ENCODE data around the gene ESX1.
A peak's percentile ranks its signal among the peaks of the same experiment; 100 is the strongest.

ESX1 gene

GRCh38 chrX:104254442-104255115 lies at the start of gene ESX1:
ESX1 (minus strand) TSS chrX:104254933; CDS start chrX:104254849, 84 bp downstream.
- TF ChIP-seq, protein P1, sequence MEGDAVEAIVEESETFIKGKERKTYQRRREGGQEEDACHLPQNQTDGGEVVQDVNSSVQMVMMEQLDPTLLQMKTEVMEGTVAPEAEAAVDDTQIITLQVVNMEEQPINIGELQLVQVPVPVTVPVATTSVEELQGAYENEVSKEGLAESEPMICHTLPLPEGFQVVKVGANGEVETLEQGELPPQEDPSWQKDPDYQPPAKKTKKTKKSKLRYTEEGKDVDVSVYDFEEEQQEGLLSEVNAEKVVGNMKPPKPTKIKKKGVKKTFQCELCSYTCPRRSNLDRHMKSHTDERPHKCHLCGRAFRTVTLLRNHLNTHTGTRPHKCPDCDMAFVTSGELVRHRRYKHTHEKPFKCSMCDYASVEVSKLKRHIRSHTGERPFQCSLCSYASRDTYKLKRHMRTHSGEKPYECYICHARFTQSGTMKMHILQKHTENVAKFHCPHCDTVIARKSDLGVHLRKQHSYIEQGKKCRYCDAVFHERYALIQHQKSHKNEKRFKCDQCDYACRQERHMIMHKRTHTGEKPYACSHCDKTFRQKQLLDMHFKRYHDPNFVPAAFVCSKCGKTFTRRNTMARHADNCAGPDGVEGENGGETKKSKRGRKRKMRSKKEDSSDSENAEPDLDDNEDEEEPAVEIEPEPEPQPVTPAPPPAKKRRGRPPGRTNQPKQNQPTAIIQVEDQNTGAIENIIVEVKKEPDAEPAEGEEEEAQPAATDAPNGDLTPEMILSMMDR (IDR thresholded peaks at IDR 0.05; ENCODE audit: low read depth, low read length), result no peak
- peak in 1 of 2 donors; percentile 10 for DNase-seq (ENCODE audit: low read depth in 2 of 2)
- peak within 1 kb of the TSS; percentile 3 to 18 for H3K4me3 ChIP-seq (replicated peaks in 1 of 2; ENCODE audit: low read depth in 2 of 2, low read length in 2 of 2)

- no peak overlapping the region for H3K4me3 ChIP-seq (replicated peaks in 1 of 2; ENCODE audit: low read depth in 2 of 2, low read length in 2 of 2)
- TF ChIP-seq, protein P1 (IDR thresholded peaks at IDR 0.05; ENCODE audit: low read depth, low read length), result no peak
- DNase-seq (ENCODE audit: low read depth in 2 of 2), result no peak
Observed at GRCh38 chrX:104295636-104296035, 40.9 kb upstream of the ESX1 start.

GRCh38 chrX:104288961-104289360 lies 34.2 kb upstream of the ESX1 start:
- TF ChIP-seq, protein P1 (IDR thresholded peaks at IDR 0.05; ENCODE audit: low read depth, low read length), result no peak

DNA sequence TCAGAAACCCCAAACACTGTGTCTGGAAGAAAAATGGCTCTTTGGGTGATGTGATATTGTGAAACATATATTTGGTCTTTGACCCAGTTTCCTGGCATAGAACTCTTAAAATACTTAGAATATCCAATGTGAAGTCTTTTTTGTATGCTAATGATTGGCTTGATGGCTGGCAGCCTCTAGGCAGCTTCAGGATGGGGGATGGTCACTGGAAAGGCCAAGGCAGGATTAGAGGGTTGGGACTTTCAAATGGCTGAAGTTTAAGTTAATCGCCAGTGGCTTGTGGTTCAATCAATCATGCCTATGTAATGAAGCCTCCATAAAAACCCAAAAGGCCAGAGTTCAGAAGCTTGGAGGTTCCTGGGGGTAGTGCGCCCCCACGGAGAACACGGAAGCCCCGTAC lies 33.5 kb upstream of the ESX1 start:
- no peak overlapping the region for H3K4me3 ChIP-seq (replicated peaks in 1 of 2; ENCODE audit: low read depth in 2 of 2, low read length in 2 of 2)
- DNase-seq (ENCODE audit: low read depth in 2 of 2), result peak in 1 of 2 donors; percentile 1
- TF ChIP-seq, protein P1 (IDR thresholded peaks at IDR 0.05; ENCODE audit: low read depth, low read length), result no peak

More at GRCh38 chrX:104288961-104289360, 34.2 kb upstream of the ESX1 start:
- no peak for DNase-seq (ENCODE audit: low read depth in 2 of 2)
- no peak overlapping the region for H3K4me3 ChIP-seq (replicated peaks in 1 of 2; ENCODE audit: low read depth in 2 of 2, low read length in 2 of 2)

- no peak overlapping the region for H3K4me3 ChIP-seq (replicated peaks in 1 of 2; ENCODE audit: low read depth in 2 of 2, low read length in 2 of 2)
- no peak for DNase-seq (ENCODE audit: low read depth in 2 of 2)
- TF ChIP-seq, protein P1 (IDR thresholded peaks at IDR 0.05; ENCODE audit: low read depth, low read length), result no peak
Observed at GRCh38 chrX:104285201-104285600, 30.5 kb upstream of the ESX1 start.

DNA sequence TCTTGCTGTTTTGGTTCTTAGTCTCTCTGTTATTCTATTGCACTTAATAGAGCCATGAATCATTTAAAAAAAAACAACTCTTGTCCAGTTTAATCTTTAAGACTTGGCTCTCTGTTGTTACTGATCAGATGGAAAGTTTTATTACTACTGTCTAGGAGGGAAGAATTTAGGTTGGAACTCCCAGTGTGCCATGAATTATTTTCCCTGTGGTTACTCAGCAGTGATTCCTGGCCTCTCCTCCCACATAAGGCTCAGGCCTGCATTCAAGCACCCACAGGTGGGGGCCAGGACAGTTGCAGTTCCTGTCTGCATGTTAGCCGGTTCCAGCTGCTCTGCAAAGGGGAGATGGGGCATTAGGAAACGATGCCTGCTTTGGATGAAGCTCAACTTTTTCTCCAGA lies 29.8 kb upstream of the ESX1 start:
- TF ChIP-seq, protein P1 (IDR thresholded peaks at IDR 0.05; ENCODE audit: low read depth, low read length), result no peak
- peak in 1 of 2 donors; percentile 18 for DNase-seq (ENCODE audit: low read depth in 2 of 2)
- no peak overlapping the region for H3K4me3 ChIP-seq (replicated peaks in 1 of 2; ENCODE audit: low read depth in 2 of 2, low read length in 2 of 2)

Data from cardiac fibroblast (primary cell).